Adrenal gland (tissue), 5 donors: ENCODE data around the gene CAPN5.

ENCODE experiments used
- CTCF ChIP-seq, 6 experiments: fragments of 450-650 bp in 4 of 6; fragments of 200-600 bp in 2 of 6; sonication (generic) in 1 of 6; IDR thresholded peaks; 1 replicate in 5 of 6; 2 replicates in 1 of 6; pipeline versions ENCODE4 v1.5.1 to v1.8.0; 2016 to 2021; ENCODE audit warnings: antibody characterized with exemption in 6 of 6, mild to moderate bottlenecking in 2 of 6, moderate library complexity in 1 of 6
- POLR2A ChIP-seq, 2 donors: fragments of 450-650 bp; IDR thresholded peaks; one replicate each; pipeline ENCODE4 v1.6.1; 2017; ENCODE audit warnings: antibody characterized with exemption in 2 of 2, mild to moderate bottlenecking in 2 of 2, moderate library complexity in 1 of 2
- donor health status: DM: no; HTN: no; CAD: no.

DNA sequence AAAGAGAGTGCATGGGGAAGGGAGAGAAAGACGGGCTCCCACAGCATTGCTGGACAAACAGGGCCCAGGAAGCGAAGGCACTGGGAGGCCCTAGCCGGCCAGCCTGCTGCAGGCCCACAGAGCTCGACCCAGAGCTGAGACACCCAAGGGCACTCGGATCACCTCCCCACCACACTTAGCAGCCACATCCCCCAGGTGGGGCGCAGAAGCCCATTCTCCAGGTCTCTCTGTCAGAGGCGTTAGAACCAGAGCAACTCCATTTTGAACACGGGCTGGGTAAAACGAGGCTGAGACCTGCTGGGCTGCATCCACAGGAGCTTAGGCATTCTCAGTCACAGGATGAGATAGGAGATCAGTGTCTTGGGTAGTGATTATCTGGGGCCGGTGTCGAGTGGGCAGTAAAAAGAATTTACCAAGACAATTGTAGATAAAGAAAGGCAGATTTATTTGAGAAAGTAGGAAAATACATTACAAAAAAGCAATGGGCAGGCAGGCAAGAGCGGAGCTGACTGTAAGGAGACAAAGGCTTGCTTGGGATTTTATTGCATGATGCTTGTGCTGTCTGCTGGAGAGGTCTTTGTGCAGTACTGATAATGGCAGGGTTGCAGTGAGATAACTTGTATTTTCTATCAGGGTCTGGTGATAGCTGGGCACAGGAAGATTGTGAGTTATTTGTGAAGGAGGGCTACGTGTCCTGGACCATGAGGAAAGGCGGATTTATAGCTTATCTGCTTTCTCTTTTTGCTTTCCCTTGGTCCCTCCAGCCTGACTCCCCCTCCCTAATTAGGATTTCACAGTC is 13.4 kb upstream of the CAPN5 start:
- TF ChIP-seq CTCF (IDR thresholded peaks at IDR 0.05) (no peak), POLR2A (IDR thresholded peaks at IDR 0.05) (no peak)
